Measurements from ENCODE around the gene STBD1.
"Not testable (repeated sequence)": the region's sequence is repeated elsewhere in the genome, so short reads cannot be mapped to it uniquely, and the experiment has no call there.

Gene STBD1

GRCh38 chr4:76357981-76358380 lies 51.4 kb downstream of the STBD1 start:
- no peak for TF ChIP-seq CTCF (IDR thresholded peaks at IDR 0.05; ENCODE audit: control extremely low read depth, extremely low read depth, low read depth, missing control alignments)
- DNase-seq (ENCODE audit: extremely low spot score) = no peak
- CTCF ChIA-PET = no interaction called here
- POLR2A ChIA-PET = no interaction called here

- DNase-seq (ENCODE audit: extremely low spot score); POLR2A ChIA-PET: not testable (repeated sequence)
- CTCF ChIA-PET = interaction anchor here (1.4 kb wide), 1 partner anchor 18 kb away, joined by 3 read pairs; no protein-coding TSS in a partner anchor
Observed at GRCh38 chr4:76359881-76360466, 53.4 kb downstream of the STBD1 start.
